Testis (tissue), 3 donors: ENCODE measurements around the gene CELF4. TPM values are rescaled to one million over a fixed set of nuclear protein-coding genes. Genes with fewer than 3 reads are reported as not detected.

Experiments
- DNase-seq: peaks from one replicate; pipeline ENCODE4 v3.0.0-alpha.2; 2019
- H3K27ac ChIP-seq, 2 donors: fragments of 200-600 bp; sonication (generic); one replicate each; pipeline ENCODE4 v1.5.1; 2019
- H3K27me3 ChIP-seq: fragments of 200-600 bp; sonication (generic); one replicate; pipeline ENCODE4 v1.5.1; 2019
- H3K36me3 ChIP-seq: fragments of 200-600 bp; sonication (generic); one replicate; pipeline ENCODE4 v1.5.1; 2017; ENCODE audit warnings: low read depth; ENCODE audit errors: missing control alignments
- H3K4me1 ChIP-seq: fragments of 200-600 bp; sonication (generic); one replicate; pipeline ENCODE4 v1.5.1; 2019
- H3K4me3 ChIP-seq, 2 donors: fragments of 200-600 bp; sonication (generic); one replicate each; pipeline ENCODE4 v1.5.1; 2017 to 2019
- H3K9me3 ChIP-seq: fragments of 200-600 bp; sonication (generic); one replicate; pipeline ENCODE4 v1.5.1; 2017
- CTCF ChIP-seq, 3 experiments: fragments of 450-650 bp in 2 of 3; fragments of 200-600 bp in 1 of 3; sonication (generic) in 1 of 3; IDR thresholded peaks; one replicate each; pipeline ENCODE4 v1.5.1; 2016 to 2019; ENCODE audit warnings: antibody characterized with exemption in 3 of 3, mild to moderate bottlenecking in 2 of 3, moderate library complexity in 1 of 3
- POLR2A ChIP-seq: fragments of 450-650 bp; IDR thresholded peaks from one replicate; pipeline ENCODE4 v1.6.1; 2017; ENCODE audit warnings: antibody characterized with exemption, mild to moderate bottlenecking, moderate library complexity
- WGBS, 2 donors: methylation state at CpG; one replicate each; pipeline ENCODE4 v1.1.5; 2018; 5-methylcytosine and 5-hydroxymethylcytosine counted together
- intact Hi-C: fragments of 100-400 bp; cut with DNase I; formaldehyde crosslinking; loops from one replicate; pipeline ENCODE4 v1.15.1; 2023; ENCODE audit warnings: low total_unique reads
- polyA plus RNA-seq: library from polyadenylated mRNA; stranded (reverse); fragments of 350-450 nt; fragmentation: Illumina TruSeq; extraction: RNeasy Lipid Tissue Mini Kit (QIAGEN cat#74804); gene quantifications from one replicate; pipeline ENCODE4 v1.2.3, GENCODE V29; 2014; ENCODE audit warnings: low read depth, low replicate concordance; ENCODE audit not compliant: insufficient read depth
- total RNA-seq, 2 donors: library from RNA; depleted of rRNA; stranded (reverse); fragments of >200 nt; gene quantifications; one replicate each; pipeline ENCODE4 v1.2.3, GENCODE V29; 2016

Gene CELF4
- total and polyA plus RNA-seq, 3 donors from 2014 or later: 3.9 to 6.3 (median 4.8) TPM

GRCh38 chr18:37383846-37384595, 181.6 kb downstream of the CELF4 start:
- H3K36me3 ChIP-seq: no peaks in the 10 kb centered on the region
- intact Hi-C loops: no loop called here
- WGBS, 2 donors: 62 to 63% methylated on average over 17 of the region's 17 CpGs
- no peak for DNase-seq
- TF ChIP-seq POLR2A (no peak), CTCF (IDR thresholded peaks at IDR 0.05) (no peak)
- no peak overlapping the region for H3K27ac ChIP-seq
- H3K27me3 ChIP-seq: no peaks in the 10 kb centered on the region
- H3K4me3 ChIP-seq: no peak overlapping the region
- no peaks in the 10 kb centered on the region for H3K9me3 ChIP-seq
- H3K4me1 ChIP-seq: no peaks in the 10 kb centered on the region

GRCh38 chr18:37383036-37383785, 182.4 kb downstream of the CELF4 start:
- intact Hi-C loops: no loop called here

GRCh38 chr18:37381554-37381953, 184.0 kb downstream of the CELF4 start:
- Histone ChIP-seq H3K27ac (no peak overlapping the region), H3K36me3 (no peaks in the 10 kb centered on the region), H3K4me3 (no peak overlapping the region), H3K27me3 (no peaks in the 10 kb centered on the region), H3K9me3 (no peaks in the 10 kb centered on the region), H3K4me1 (no peaks in the 10 kb centered on the region)
- DNase-seq: no peak
- intact Hi-C loops: no loop called here
- WGBS, 2 donors: 74 to 78% methylated on average over 2 of the region's 2 CpGs
- TF ChIP-seq POLR2A (no peak), CTCF (IDR thresholded peaks at IDR 0.05) (no peak)

More at GRCh38 chr18:37383036-37383785, 182.4 kb downstream of the CELF4 start:
- Histone ChIP-seq H3K4me3 (no peak overlapping the region), H3K9me3 (no peaks in the 10 kb centered on the region), H3K4me1 (no peaks in the 10 kb centered on the region), H3K27ac (no peak overlapping the region), H3K36me3 (no peaks in the 10 kb centered on the region), H3K27me3 (no peaks in the 10 kb centered on the region)
- 61 to 73% methylated on average over 8 of the region's 8 CpGs for WGBS, 2 donors
- no peak for DNase-seq
- TF ChIP-seq POLR2A (no peak), CTCF (IDR thresholded peaks at IDR 0.05) (no peak)

- intact Hi-C loops: no loop called here
- H3K9me3 ChIP-seq: no peaks in the 10 kb centered on the region
Measured at GRCh38 chr18:37380546-37381110, 185.0 kb downstream of the CELF4 start.

More at GRCh38 chr18:37380546-37381110, 185.0 kb downstream of the CELF4 start:
- no peaks in the 10 kb centered on the region for H3K36me3 ChIP-seq
- H3K27me3 ChIP-seq: no peaks in the 10 kb centered on the region
- no peak overlapping the region for H3K4me3 ChIP-seq
- no peaks in the 10 kb centered on the region for H3K4me1 ChIP-seq
- DNase-seq: no peak
- no peak overlapping the region for H3K27ac ChIP-seq
- TF ChIP-seq CTCF (IDR thresholded peaks at IDR 0.05) (no peak), POLR2A (no peak)
